HepG2 (cell line): ENCODE data around the gene SLC35F4. TPM values are rescaled to one million over a fixed set of nuclear protein-coding genes. Genes with fewer than 3 reads are reported as not detected.

ENCODE experiments used
- ATAC-seq: fragments of 200-7000 bp; cut with Tn5 transposase; 3 replicates; pipeline ENCODE4 v1.9.1; 2020; ENCODE audit warnings: mild to moderate bottlenecking, moderate library complexity
- BruUV-seq: library from RNA; stranded (reverse); fragments of 400-500 nt; replicated peaks from 2 replicates; lab custom pipeline; 2021; lab: Mats Ljungman, UMichigan
- CTCF ChIA-PET: fragments of 300-600 bp; formaldehyde crosslinking; extraction: SDS; loops from one replicate; lab custom pipeline; 2021; ENCODE audit warnings: low total read pairs, inconsistent platforms, low intra/inter-chr PET ratio; lab: Yijun Ruan, JAX
- POLR2A ChIA-PET: fragments of 350-600 bp; sonication (Branson Sonifier 250); formaldehyde crosslinking; loops from one replicate; lab custom pipeline; 2020; ENCODE audit warnings: antibody characterized with exemption, inconsistent platforms; lab: Yijun Ruan, JAX
- DNase-seq: peaks from one replicate; pipeline ENCODE4 v3.0.0-alpha.2; 2015; ENCODE audit warnings: low spot score
- FAIRE-seq: peaks from 3 replicates; lab custom pipeline; 2011; peaks lifted over from hg19 to GRCh38; lab: Jason Lieb, UNC
- H2AFZ ChIP-seq: one replicate; pipeline ENCODE4 v1.6.1; 2011; ENCODE audit warnings: low read length, inconsistent platforms
- H3K27ac ChIP-seq: fragments of 300-600 bp; 3 replicates; pipeline ENCODE4 v1.8.0; 2011; ENCODE audit warnings: mixed run types, mild to moderate bottlenecking, mixed read lengths, low read length, inconsistent platforms; ENCODE audit not compliant: insufficient read depth; ENCODE audit errors: extremely low read length
- H3K27me3 ChIP-seq, 2 experiments: fragments of 200-600 bp in 1 of 2; 2 replicates in 1 of 2; 3 replicates in 1 of 2; pipeline versions ENCODE4 v1.6.0 to v1.8.0; 2011; ENCODE audit warnings: low read length in 2 of 2, mild to moderate bottlenecking in 2 of 2, moderate library complexity in 2 of 2, inconsistent platforms in 1 of 2; ENCODE audit not compliant: insufficient read depth in 2 of 2, control insufficient read depth in 1 of 2
- H3K36me3 ChIP-seq, 2 experiments: fragments of 200-600 bp in 1 of 2; replicated peaks in 1 of 2; 2 replicates in 1 of 2; 3 replicates in 1 of 2; pipeline versions ENCODE4 v1.5.1 to v1.8.0; 2011; ENCODE audit warnings: low read length in 2 of 2, inconsistent platforms in 1 of 2; ENCODE audit not compliant: insufficient read depth in 2 of 2, control insufficient read depth in 1 of 2
- H3K4me1 ChIP-seq: 2 replicates; pipeline ENCODE4 v1.5.1; 2012; ENCODE audit warnings: low read length, inconsistent platforms; ENCODE audit not compliant: insufficient read depth
- H3K4me2 ChIP-seq: 2 replicates; pipeline ENCODE4 v1.6.0; 2011; ENCODE audit warnings: low read depth, low read length, inconsistent platforms
- H3K4me3 ChIP-seq, 3 experiments: fragments of 200-600 bp in 1 of 3; sonication (generic), shearing (Covaris generic) in 1 of 3; replicated peaks in 1 of 3; 2 replicates each; pipeline ENCODE4 v1.5.1; 2011 to 2016; ENCODE audit warnings: low read length in 3 of 3, inconsistent platforms in 2 of 3, low read depth in 2 of 3, mild to moderate bottlenecking in 2 of 3, control low read depth in 1 of 3, mixed read lengths in 1 of 3; ENCODE audit not compliant: insufficient read depth in 1 of 3
- H3K79me2 ChIP-seq: one replicate; pipeline ENCODE4 v1.6.1; 2011; ENCODE audit warnings: low read length, inconsistent platforms; ENCODE audit not compliant: insufficient read depth
- H3K9ac ChIP-seq: 2 replicates; pipeline ENCODE4 v1.6.0; 2011; ENCODE audit warnings: mild to moderate bottlenecking, low read depth, low read length, inconsistent platforms; ENCODE audit not compliant: insufficient read depth
- H3K9me3 ChIP-seq: 2 replicates; pipeline ENCODE4 v1.5.1; 2012; ENCODE audit warnings: mild to moderate bottlenecking, low read length
- H4K20me1 ChIP-seq: 2 replicates; pipeline ENCODE4 v1.6.0; 2011; ENCODE audit warnings: inconsistent platforms, mild to moderate bottlenecking, low read length, moderate library complexity; ENCODE audit not compliant: insufficient read depth
- ETV5 ChIP-seq: IDR thresholded peaks from 2 replicates; pipeline ENCODE4 v1.6.1; 2018; ENCODE audit warnings: missing biosample characterization, missing genetic modification reagents, inconsistent platforms, borderline replicate concordance
- FOXA1 ChIP-seq, 2 experiments: fragments of 450-650 bp in 1 of 2; sonication (generic) in 1 of 2; formaldehyde crosslinking in 1 of 2; IDR thresholded peaks; 2 replicates each; pipeline versions ENCODE4 v1.4.0 to v1.6.1; 2016 to 2020; ENCODE audit warnings: missing genetic modification reagents in 1 of 2
- HCFC1 ChIP-seq: fragments of 150-350 bp; IDR thresholded peaks from 2 replicates; pipeline ENCODE4 v1.6.1; 2014; ENCODE audit warnings: low read depth, low read length
- MYNN ChIP-seq: sonication (generic); formaldehyde crosslinking; IDR thresholded peaks from 2 replicates; pipeline ENCODE4 v1.4.0; 2020; ENCODE audit warnings: mild to moderate bottlenecking, low read depth, missing genetic modification reagents
- NCOA5 ChIP-seq: sonication (generic); formaldehyde crosslinking; IDR thresholded peaks from 2 replicates; pipeline ENCODE4 v1.4.0; 2020; ENCODE audit warnings: missing genetic modification reagents
- TBP ChIP-seq: sonication (generic); formaldehyde crosslinking; IDR thresholded peaks from 2 replicates; pipeline ENCODE4 v1.5.0; 2020; ENCODE audit warnings: missing genetic modification reagents
- TCF7L2 ChIP-seq: IDR thresholded peaks from 2 replicates; pipeline ENCODE4 v1.6.1; 2011; ENCODE audit warnings: mild to moderate bottlenecking, low read depth, low read length, moderate library complexity
- THRA ChIP-seq: sonication (generic); formaldehyde crosslinking; IDR thresholded peaks from 2 replicates; pipeline ENCODE4 v1.4.0; 2020; ENCODE audit warnings: missing genetic modification reagents, borderline replicate concordance
- U2AF2 ChIP-seq: fragments of 200-400 bp; formaldehyde crosslinking; IDR thresholded peaks from 2 replicates; pipeline ENCODE4 v1.6.1; 2017; ENCODE audit warnings: low read depth, mild to moderate bottlenecking, low read length
- XBP1 ChIP-seq: sonication (generic); formaldehyde crosslinking; IDR thresholded peaks from 2 replicates; pipeline ENCODE4 v1.5.0; 2020; ENCODE audit warnings: missing genetic modification reagents
- ZBTB14 ChIP-seq: sonication (generic); formaldehyde crosslinking; IDR thresholded peaks from 2 replicates; pipeline ENCODE4 v1.4.0; 2020; ENCODE audit warnings: missing genetic modification reagents
- ZBTB4 ChIP-seq: sonication (generic); formaldehyde crosslinking; IDR thresholded peaks from 2 replicates; pipeline ENCODE4 v1.4.0; 2020; ENCODE audit warnings: missing genetic modification reagents, mild to moderate bottlenecking, borderline replicate concordance
- ZNF280B ChIP-seq: sonication (generic); formaldehyde crosslinking; IDR thresholded peaks from 2 replicates; pipeline ENCODE4 v1.5.0; 2020; ENCODE audit warnings: missing genetic modification reagents, mild to moderate bottlenecking, borderline replicate concordance
- ZNF343 ChIP-seq: sonication (generic); formaldehyde crosslinking; IDR thresholded peaks from 2 replicates; pipeline ENCODE4 v1.4.0; 2020; ENCODE audit warnings: mild to moderate bottlenecking, missing genetic modification reagents
- ZNF512B ChIP-seq: sonication (generic); formaldehyde crosslinking; IDR thresholded peaks from 2 replicates; pipeline ENCODE4 v1.5.1; 2020; ENCODE audit warnings: missing genetic modification reagents, mild to moderate bottlenecking, borderline replicate concordance
- WGBS: methylation state at CpG from one replicate; pipeline ENCODE4 v1.1.6; 2017; ENCODE audit warnings: low lambda C conversion rate; 5-methylcytosine and 5-hydroxymethylcytosine counted together
- in situ Hi-C: cut with HindIII; loops from 2 replicates; pipeline ENCODE4 v1.10.0; 2017; ENCODE audit warnings: low pct_unique_long_range_greater_than_20kb; ENCODE audit not compliant: extremely low pct_ligation_motif_present
- intact Hi-C: fragments of 100-400 bp; cut with micrococcal nuclease; formaldehyde crosslinking; loops from one replicate; pipeline ENCODE4 v1.10.0; 2022; ENCODE audit not compliant: unreplicated experiment
- polyA plus RNA-seq, 8 experiments: library from polyadenylated mRNA; depleted of rRNA in 3 of 8; stranded (reverse) in 7 of 8; unstranded in 1 of 8; fragments of >200 nt; fragmentation: Illumina TruSeq in 4 of 8; extraction: Trizol in 4 of 8; gene quantifications; 2 replicates each; pipeline versions ENCODE4 v1.2.1 to v1.2.3, GENCODE V29; 2011 to 2016; ENCODE audit warnings: low read depth in 4 of 8, missing spikeins in 1 of 8, mixed read lengths in 1 of 8; ENCODE audit not compliant: insufficient read depth in 1 of 8
- total RNA-seq, 5 experiments: library from RNA; depleted of rRNA; stranded (reverse); fragments of >200 nt; fragmentation: Illumina TruSeq; extraction: Trizol; gene quantifications; 2 replicates each; pipeline ENCODE4 v1.2.3, GENCODE V29; 2016; ENCODE audit warnings: low read depth in 1 of 5

The SLC35F4 gene
- total and polyA plus RNA-seq, 2 of the 13 experiments (the other 11 are each of a cell fraction or from before 2014, with no cell fraction given), result not detected

- no peaks in the 10 kb centered on the region for H3K36me3 ChIP-seq
- H3K9me3 ChIP-seq, result no peaks in the 10 kb centered on the region
- FAIRE-seq, result no peak
- DNase-seq, result no peak
- H3K27me3 ChIP-seq, result no peaks in the 10 kb centered on the region
- no TSS peak for BruUV-seq
- in situ Hi-C loops, result no loop called here
- WGBS, result 8% methylated on average over 2 of the region's 2 CpGs
- POLR2A ChIA-PET, result no interaction called here
- no peak overlapping the region for H3K4me3 ChIP-seq
- H4K20me1 ChIP-seq, result no peaks in the 10 kb centered on the region
- no peaks in the 10 kb centered on the region for H3K4me1 ChIP-seq
- H3K79me2 ChIP-seq, result no peaks in the 10 kb centered on the region
- no peak overlapping the region for H2AFZ ChIP-seq
- no peak for ATAC-seq
- intact Hi-C loops, result no loop called here
- H3K4me2 ChIP-seq, result no peak overlapping the region
- CTCF ChIA-PET, result no interaction called here
- H3K27ac ChIP-seq, result no peak overlapping the region
- H3K9ac ChIP-seq, result no peak overlapping the region
- no peak for TF ChIP-seq ETV5 (CRISPR knock-in tag)
- no peak for TF ChIP-seq ZBTB4 (CRISPR knock-in tag)
- TF ChIP-seq ZNF280B, result no peak
- TF ChIP-seq TBP (CRISPR knock-in tag), result no peak
- TF ChIP-seq U2AF2, result no peak
- no peak for TF ChIP-seq XBP1
- TF ChIP-seq TCF7L2, result no peak
- TF ChIP-seq ZNF343 (CRISPR knock-in tag), result no peak
- TF ChIP-seq FOXA1 (IDR thresholded peaks at IDR 0.05), result no peak
- TF ChIP-seq FOXA1 (CRISPR knock-in tag; IDR thresholded peaks at IDR 0.05), result no peak
- no peak for TF ChIP-seq ZNF512B
- TF ChIP-seq ZBTB14 (CRISPR knock-in tag), result no peak
- TF ChIP-seq HCFC1, result no peak
- no peak for TF ChIP-seq NCOA5
- TF ChIP-seq THRA (CRISPR knock-in tag), result no peak
- TF ChIP-seq MYNN, result no peak
Measured at GRCh38 chr14:57875985-57876384, 10.1 kb upstream of the SLC35F4 start.
